GM19240 (cell line): ENCODE data around the gene ELOVL5.

ENCODE experiments used
- DNase-seq: peaks from one replicate; pipeline ENCODE4 v3.0.0; 2011; ENCODE audit warnings: low spot score; ENCODE audit not compliant: insufficient read length

The ELOVL5 gene

DNA sequence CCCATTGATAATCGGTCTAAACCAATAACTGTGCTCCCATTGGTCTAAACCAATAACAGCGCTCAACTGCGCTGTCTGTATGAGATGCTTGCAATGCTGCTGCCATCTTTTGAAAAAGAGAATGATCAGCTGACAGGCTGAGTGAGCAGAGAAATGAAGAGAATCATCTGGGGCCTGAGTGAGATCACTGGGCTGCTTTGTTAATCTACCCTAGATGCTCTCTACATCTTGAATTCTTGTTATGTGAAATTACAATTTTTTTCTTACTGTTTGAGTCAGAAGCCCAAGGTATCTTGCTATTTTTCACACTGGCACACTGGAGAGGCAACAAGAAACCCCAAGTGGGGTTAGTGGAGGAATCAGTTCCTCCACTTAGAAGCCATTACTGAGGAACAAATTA is 108.6 kb downstream of the ELOVL5 start:
- DNase-seq, result no peak

DNA sequence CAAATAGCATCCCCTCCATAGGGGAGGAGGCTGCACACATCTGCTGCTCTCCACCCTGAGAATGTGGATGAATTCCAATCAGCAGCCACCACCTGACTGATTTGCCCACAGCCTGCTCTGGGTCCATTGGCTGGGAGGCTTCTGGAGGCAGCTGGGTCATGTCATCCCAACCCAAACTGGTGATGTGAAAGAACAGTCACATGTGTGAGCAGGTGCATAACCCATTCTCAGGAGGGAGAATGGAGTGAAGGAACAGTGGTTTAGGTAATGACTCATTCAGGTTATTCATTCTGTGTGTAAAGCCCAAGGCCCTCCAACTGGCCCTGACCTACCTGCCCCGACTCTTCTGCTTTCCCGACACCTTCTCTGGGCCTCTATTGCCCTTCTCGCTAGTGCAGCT is 109.2 kb downstream of the ELOVL5 start:
- DNase-seq, result no peak

GRCh38 chr6:53238311-53238710 is 110.4 kb downstream of the ELOVL5 start:
- no peak for DNase-seq

DNA sequence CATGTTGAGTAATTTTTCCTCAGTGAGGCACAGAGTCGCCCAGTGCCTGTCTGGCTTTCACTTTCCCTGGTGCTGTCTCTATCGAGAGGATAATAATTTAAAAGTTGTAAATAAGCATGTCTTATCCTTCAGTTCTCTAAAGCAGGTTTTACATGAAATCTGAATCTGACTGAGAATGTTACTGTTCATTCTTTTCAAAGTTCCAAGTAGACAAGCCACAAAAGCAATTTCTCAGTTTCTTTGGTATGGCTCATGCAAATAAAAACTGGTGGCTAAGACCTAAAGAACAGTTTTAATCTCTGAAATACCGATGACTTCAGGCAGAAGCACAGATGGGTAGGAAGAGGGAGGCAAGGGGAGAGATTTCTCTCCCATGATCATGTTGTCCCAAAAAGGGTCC is 112.5 kb downstream of the ELOVL5 start:
- DNase-seq, result no peak

- no peak for DNase-seq
Measured at GRCh38 chr6:53235508-53235907, 113.2 kb downstream of the ELOVL5 start.

GRCh38 chr6:53233309-53233708 is 115.4 kb downstream of the ELOVL5 start:
- no peak for DNase-seq

- DNase-seq, result no peak
Measured at GRCh38 chr6:53230775-53231467, 117.8 kb downstream of the ELOVL5 start.

DNA sequence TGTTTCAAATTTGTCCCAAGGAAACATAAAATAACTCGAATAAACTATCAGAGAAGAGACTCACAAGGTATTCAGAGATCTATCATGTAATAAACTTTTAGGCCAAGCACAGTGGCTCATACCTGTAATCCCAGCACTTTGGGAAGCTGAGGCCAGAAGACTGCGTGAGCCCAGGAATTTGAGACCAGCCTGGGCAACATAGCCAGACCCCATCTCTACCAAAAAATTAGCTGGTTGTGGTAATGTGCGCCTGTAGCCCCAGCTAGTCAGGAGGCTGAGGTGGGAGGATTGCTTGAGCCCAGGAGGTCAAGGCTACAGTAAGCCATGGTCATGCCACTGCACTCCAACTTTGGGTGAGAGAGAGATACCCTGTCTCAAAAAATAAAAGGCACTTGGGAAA is 120.9 kb downstream of the ELOVL5 start:
- no peak for DNase-seq

- no peak for DNase-seq
Measured at GRCh38 chr6:53220605-53221004, 128.1 kb downstream of the ELOVL5 start.
